HAP-1 (cell line): ENCODE data around the gene AGAP1.

Experiments used
- DNase-seq, 2 experiments: peaks; one replicate each; pipeline ENCODE4 v3.0.0-alpha.2; 2016 to 2020; ENCODE audit warnings: low spot score in 2 of 2
- H3K27me3 ChIP-seq: fragments of 250-450 bp; sonication (Bioruptor Pico); 2 replicates; pipeline ENCODE4 v1.5.1; 2020; ENCODE audit warnings: low read depth, mild to moderate bottlenecking, moderate library complexity
- H3K36me3 ChIP-seq: fragments of 250-450 bp; sonication (Bioruptor Pico); replicated peaks from 2 replicates; pipeline ENCODE4 v1.5.1; 2020; ENCODE audit warnings: mild to moderate bottlenecking
- H3K4me1 ChIP-seq: fragments of 250-450 bp; sonication (Bioruptor Pico); 2 replicates; pipeline ENCODE4 v1.5.1; 2020; ENCODE audit warnings: mild to moderate bottlenecking
- H3K4me3 ChIP-seq: fragments of 250-450 bp; sonication (Bioruptor Pico); 2 replicates; pipeline ENCODE4 v1.5.1; 2020; ENCODE audit warnings: mild to moderate bottlenecking, moderate library complexity
- H3K9me3 ChIP-seq: fragments of 250-450 bp; sonication (Bioruptor Pico); 2 replicates; pipeline ENCODE4 v1.5.1; 2020; ENCODE audit warnings: mild to moderate bottlenecking, moderate library complexity
- in situ Hi-C: fragments of 300-500 bp; cut with MboI; formaldehyde crosslinking; loops from 3 replicates; pipeline ENCODE4 v1.14.3; 2020; ENCODE audit warnings: low sequenced_read_pairs, inconsistent platforms, mixed read lengths

The AGAP1 gene

GRCh38 chr2:235570256-235570655 is 76.4 kb downstream of the AGAP1 start:
- peak; percentile 35 to 68 for DNase-seq
- no peaks in the 10 kb centered on the region for H3K27me3 ChIP-seq
- H3K9me3 ChIP-seq = no peaks in the 10 kb centered on the region
- peaks cover 14% of the 10 kb centered on the region for H3K4me1 ChIP-seq
- H3K36me3 ChIP-seq = no peaks in the 10 kb centered on the region
- in situ Hi-C loops = no loop called here
- H3K4me3 ChIP-seq = no peak overlapping the region

- H3K4me3 ChIP-seq = no peak overlapping the region
- H3K4me1 ChIP-seq = peaks cover 22% of the 10 kb centered on the region
- H3K9me3 ChIP-seq = no peaks in the 10 kb centered on the region
- DNase-seq = no peak
- in situ Hi-C loops = no loop called here
- H3K27me3 ChIP-seq = no peaks in the 10 kb centered on the region
- H3K36me3 ChIP-seq = no peaks in the 10 kb centered on the region
Measured at GRCh38 chr2:235570966-235571692, 77.3 kb downstream of the AGAP1 start.

- in situ Hi-C loops = no loop called here
Measured at GRCh38 chr2:235572592-235572991, 78.7 kb downstream of the AGAP1 start.

GRCh38 chr2:235573331-235574221 is 79.7 kb downstream of the AGAP1 start:
- Histone ChIP-seq H3K4me3 (no peak overlapping the region), H3K4me1 (peaks cover 36% of the 10 kb centered on the region), H3K27me3 (no peaks in the 10 kb centered on the region), H3K9me3 (no peaks in the 10 kb centered on the region), H3K36me3 (no peaks in the 10 kb centered on the region)
- no peak for DNase-seq
- in situ Hi-C loops = no loop called here

More at GRCh38 chr2:235572592-235572991, 78.7 kb downstream of the AGAP1 start:
- Histone ChIP-seq H3K9me3 (no peaks in the 10 kb centered on the region), H3K4me3 (no peak overlapping the region), H3K4me1 (peaks cover 30% of the 10 kb centered on the region), H3K36me3 (no peaks in the 10 kb centered on the region), H3K27me3 (no peaks in the 10 kb centered on the region)
- no peak for DNase-seq

GRCh38 chr2:235575431-235575830 is 81.6 kb downstream of the AGAP1 start:
- no peaks in the 10 kb centered on the region for H3K27me3 ChIP-seq
- peaks cover 31% of the 10 kb centered on the region for H3K4me1 ChIP-seq
- H3K9me3 ChIP-seq = no peaks in the 10 kb centered on the region
- no peaks in the 10 kb centered on the region for H3K36me3 ChIP-seq
- no peak overlapping the region for H3K4me3 ChIP-seq
- no peak for DNase-seq
- in situ Hi-C loops = no loop called here

GRCh38 chr2:235575904-235576303 is 82.1 kb downstream of the AGAP1 start:
- Histone ChIP-seq H3K27me3 (no peaks in the 10 kb centered on the region), H3K4me3 (no peak overlapping the region), H3K9me3 (no peaks in the 10 kb centered on the region), H3K36me3 (no peaks in the 10 kb centered on the region), H3K4me1 (peaks cover 31% of the 10 kb centered on the region)
- DNase-seq = no peak
- in situ Hi-C loops = no loop called here

- Histone ChIP-seq H3K9me3 (no peaks in the 10 kb centered on the region), H3K27me3 (no peaks in the 10 kb centered on the region), H3K4me3 (no peak overlapping the region), H3K36me3 (no peaks in the 10 kb centered on the region), H3K4me1 (peaks cover 33% of the 10 kb centered on the region)
- in situ Hi-C loops = no loop called here
- DNase-seq = no peak
Measured at GRCh38 chr2:235576337-235576910, 82.6 kb downstream of the AGAP1 start.

- peak; percentile 79 to 84 for DNase-seq
- Histone ChIP-seq H3K27me3 (no peaks in the 10 kb centered on the region), H3K9me3 (no peaks in the 10 kb centered on the region), H3K4me3 (no peak overlapping the region), H3K36me3 (no peaks in the 10 kb centered on the region), H3K4me1 (peaks cover 33% of the 10 kb centered on the region)
- in situ Hi-C loops = no loop called here
Measured at GRCh38 chr2:235577404-235578330, 83.8 kb downstream of the AGAP1 start.

- Histone ChIP-seq H3K27me3 (no peaks in the 10 kb centered on the region), H3K36me3 (no peaks in the 10 kb centered on the region), H3K4me1 (peaks cover 33% of the 10 kb centered on the region), H3K4me3 (no peak overlapping the region), H3K9me3 (no peaks in the 10 kb centered on the region)
- in situ Hi-C loops = no loop called here
- peak in 1 of 2 experiments; percentile 34 for DNase-seq
Measured at GRCh38 chr2:235579128-235579527, 85.3 kb downstream of the AGAP1 start.

- Histone ChIP-seq H3K4me1 (peaks cover 30% of the 10 kb centered on the region), H3K4me3 (no peak overlapping the region), H3K36me3 (no peaks in the 10 kb centered on the region), H3K27me3 (no peaks in the 10 kb centered on the region), H3K9me3 (no peaks in the 10 kb centered on the region)
- DNase-seq = peak; percentile 66 to 92
- in situ Hi-C loops = loop anchor here (10.0 kb wide), 1 partner anchor 436 kb away; no protein-coding TSS in a partner anchor
Measured at GRCh38 chr2:235580426-235581157, 86.7 kb downstream of the AGAP1 start.

- no peak overlapping the region for H3K4me3 ChIP-seq
- peaks cover 21% of the 10 kb centered on the region for H3K4me1 ChIP-seq
- H3K27me3 ChIP-seq = no peaks in the 10 kb centered on the region
- H3K36me3 ChIP-seq = no peaks in the 10 kb centered on the region
- in situ Hi-C loops = loop anchor here (10.0 kb wide), 1 partner anchor 437 kb away; no protein-coding TSS in a partner anchor
- DNase-seq = no peak
- no peaks in the 10 kb centered on the region for H3K9me3 ChIP-seq
Measured at GRCh38 chr2:235582081-235582686, 88.3 kb downstream of the AGAP1 start.

- H3K4me3 ChIP-seq = no peak overlapping the region
- no peaks in the 10 kb centered on the region for H3K27me3 ChIP-seq
- H3K36me3 ChIP-seq = no peaks in the 10 kb centered on the region
- no peaks in the 10 kb centered on the region for H3K9me3 ChIP-seq
- in situ Hi-C loops = loop anchor here (10.0 kb wide), 1 partner anchor 438 kb away; no protein-coding TSS in a partner anchor
- no peak for DNase-seq
- peaks cover 15% of the 10 kb centered on the region for H3K4me1 ChIP-seq
Measured at GRCh38 chr2:235582729-235583128, 88.9 kb downstream of the AGAP1 start.
